HG03575 (cell line): ENCODE measurements around the gene GON7.
"Not testable (repeated sequence)": the region's sequence is repeated elsewhere in the genome, so short reads cannot be mapped to it uniquely, and the experiment has no call there.

ENCODE experiments used
- ATAC-seq: cut with Tn5 transposase; IDR thresholded peaks from one replicate; pipeline ENCODE4 v1.9.1; 2021; ENCODE audit not compliant: unreplicated experiment, insufficient number of reproducible peaks, low FRiP score; ENCODE audit errors: extremely low read depth

Gene GON7

GRCh38 chr14:93206793-93207467, at the start of gene GON7, which contains the start of gene UBR7:
Gene GON7 (minus strand): TSS chr14:93207065. CDS start chr14:93207037, 28 bp downstream.
Gene UBR7 (plus strand): TSS chr14:93207256. CDS start chr14:93207292, 36 bp downstream.
- ATAC-seq, result peak; percentile 48

- no peak for ATAC-seq
Observed at GRCh38 chr14:93249128-93249831, 42.4 kb upstream of the GON7 start.

- no peak for ATAC-seq
Observed at GRCh38 chr14:93246534-93246933, 39.7 kb upstream of the GON7 start.

GRCh38 chr14:93245764-93246420, 39.0 kb upstream of the GON7 start:
- ATAC-seq, result no peak

GRCh38 chr14:93240678-93241000, 33.8 kb upstream of the GON7 start:
- no peak for ATAC-seq

- ATAC-seq, result no peak
Observed at GRCh38 chr14:93239869-93240677, 33.2 kb upstream of the GON7 start.

- no peak for ATAC-seq
Observed at GRCh38 chr14:93234798-93235197, 27.9 kb upstream of the GON7 start.

GRCh38 chr14:93233078-93233477, 26.2 kb upstream of the GON7 start:
- ATAC-seq, result not testable (repeated sequence)

GRCh38 chr14:93232159-93232558, 25.3 kb upstream of the GON7 start:
- ATAC-seq, result no peak

- ATAC-seq, result no peak
Observed at GRCh38 chr14:93231129-93231979, 24.5 kb upstream of the GON7 start.

GRCh38 chr14:93230539-93230938, 23.7 kb upstream of the GON7 start:
- ATAC-seq, result no peak

- no peak for ATAC-seq
Observed at GRCh38 chr14:93228550-93228949, 21.7 kb upstream of the GON7 start.

- no peak for ATAC-seq
Observed at GRCh38 chr14:93223565-93223964, 16.7 kb upstream of the GON7 start.

- ATAC-seq, result no peak
Observed at GRCh38 chr14:93220509-93220908, 13.6 kb upstream of the GON7 start.

GRCh38 chr14:93219103-93219726, 12.3 kb upstream of the GON7 start:
- ATAC-seq, result no peak

- ATAC-seq, result no peak
Observed at GRCh38 chr14:93214598-93214997, 7.7 kb upstream of the GON7 start.

- peak; percentile 62 for ATAC-seq
Observed at GRCh38 chr14:93212432-93212831, 5.6 kb upstream of the GON7 start.
